GM12872 (cell line): ENCODE data around the gene ANKFN1.

Experiments used
- CTCF ChIP-seq: IDR thresholded peaks from 3 replicates; pipeline ENCODE4 v1.5.1; 2011; ENCODE audit warnings: low read depth, mild to moderate bottlenecking, low read length, moderate library complexity; ENCODE audit not compliant: insufficient read depth

ANKFN1 gene

GRCh38 chr17:56152874-56153602 is at the start of gene ANKFN1:
ANKFN1 (plus strand) TSS chr17:56153475; CDS start chr17:56212668, 59,193 bp downstream.
- no peak for TF ChIP-seq CTCF

- TF ChIP-seq CTCF = no peak
Measured at GRCh38 chr17:56108811-56109284, 44.4 kb upstream of the ANKFN1 start.

- no peak for TF ChIP-seq CTCF
Measured at GRCh38 chr17:56109836-56110235, 43.4 kb upstream of the ANKFN1 start.

GRCh38 chr17:56110463-56111135 is 42.7 kb upstream of the ANKFN1 start:
- TF ChIP-seq CTCF = no peak

- no peak for TF ChIP-seq CTCF
Measured at GRCh38 chr17:56111706-56112485, 41.4 kb upstream of the ANKFN1 start.

GRCh38 chr17:56113486-56113885 is 39.8 kb upstream of the ANKFN1 start:
- TF ChIP-seq CTCF = no peak

GRCh38 chr17:56114469-56114868 is 38.8 kb upstream of the ANKFN1 start:
- TF ChIP-seq CTCF = no peak
